Aorta (tissue), 5 donors: ENCODE measurements around the gene EDEM1. TPM values are rescaled to one million over a fixed set of nuclear protein-coding genes. Genes with fewer than 3 reads are reported as not detected.

Source experiments
- ATAC-seq: fragments of 200-7000 bp; cut with Tn5 transposase; one replicate; pipeline ENCODE4 v1.9.1; 2022; ENCODE audit warnings: moderate library complexity; ENCODE audit not compliant: low FRiP score
- DNase-seq, 2 donors: peaks; one replicate each; pipeline ENCODE4 v3.0.0-alpha.2; 2020
- H3K27ac ChIP-seq, 2 donors: one replicate each; pipeline ENCODE4 v1.5.1; 2013; ENCODE audit warnings: low read length in 2 of 2, mild to moderate bottlenecking in 2 of 2, moderate library complexity in 2 of 2, control low read depth in 1 of 2, inconsistent platforms in 1 of 2, low read depth in 1 of 2
- H3K27me3 ChIP-seq, 2 donors: one replicate each; pipeline ENCODE4 v1.6.1; 2013; ENCODE audit warnings: control low read depth in 1 of 2, low read length in 1 of 2, mild to moderate bottlenecking in 1 of 2, moderate library complexity in 1 of 2; ENCODE audit not compliant: insufficient read depth in 2 of 2, control insufficient read depth in 1 of 2
- H3K36me3 ChIP-seq, 2 donors: one replicate each; pipeline ENCODE4 v1.6.1; 2013; ENCODE audit warnings: control low read depth in 1 of 2, low read length in 1 of 2, mild to moderate bottlenecking in 1 of 2; ENCODE audit not compliant: insufficient read depth in 2 of 2, control insufficient read depth in 1 of 2
- H3K4me1 ChIP-seq, 2 donors: one replicate each; pipeline ENCODE4 v1.6.1; 2013; ENCODE audit warnings: low read length in 2 of 2, control low read depth in 1 of 2, mild to moderate bottlenecking in 1 of 2, moderate library complexity in 1 of 2; ENCODE audit not compliant: insufficient read depth in 2 of 2, control insufficient read depth in 1 of 2
- H3K4me3 ChIP-seq, 2 donors: one replicate each; pipeline ENCODE4 v1.5.1; 2013; ENCODE audit warnings: low read length in 2 of 2, control low read depth in 1 of 2, mild to moderate bottlenecking in 1 of 2
- H3K9me3 ChIP-seq: one replicate; pipeline ENCODE4 v1.6.1; 2013; ENCODE audit warnings: mild to moderate bottlenecking, low read length; ENCODE audit not compliant: control insufficient read depth
- WGBS, 2 donors: extraction: QIAGEN DNeasy Blood & Tissue Kit; methylation state at CpG; one replicate each; pipeline ENCODE4 v1.1.7; 2013; 5-methylcytosine and 5-hydroxymethylcytosine counted together
- intact Hi-C, 2 donors: fragments of 100-400 bp; cut with DNase I; formaldehyde crosslinking; loops; one replicate each; pipeline versions ENCODE4 v1.14.2 to v1.15.0; 2022
- long read RNA-seq, 2 donors: library from polyadenylated mRNA; unstranded; transcript quantifications; one replicate each; pipeline ENCODE4 v2.0.0, GENCODE V29; 2020 to 2021
- polyA plus RNA-seq, 2 donors: library from polyadenylated mRNA; stranded (reverse); fragments of 200-250 nt; gene quantifications; one replicate each; pipeline ENCODE4 v1.2.3, GENCODE V29; 2013
- total RNA-seq, 2 donors: library from RNA; stranded (reverse); fragmentation: NEBNext Ultra II Directional; extraction: Animal tissue kit (Norgen Biotek cat#: 25700); gene quantifications; one replicate each; pipeline ENCODE4 v1.2.1, GENCODE V29; 2021
- donor health status: healthy with polysubstance abuse.
- donor health status: Bipolar disorder and iron deficiency.
- donor health status: DM: no; HTN: no; CAD: no.
- donor health status: DM: no; HTN: no; CAD: no.
- donor health status: DM: yes; HTN: yes; CAD: no.

EDEM1 gene
- total RNA-seq (10 to 100 TPM; 34.4 to 37.9 TPM), polyA plus RNA-seq (1 to 10 TPM; 4.0 to 7.8 TPM)
- long read RNA-seq, donor 1, partial matches to known transcripts, result 0 of 5 reads
- long read RNA-seq, donor 1, other reads (novel, unspliced or antisense), result 5 of 5 reads
- long read RNA-seq, donor 2, full-length matches to known transcripts, result 2 of 6 reads
- long read RNA-seq, donor 2, partial matches to known transcripts, result 2 of 6 reads
- long read RNA-seq, donor 2, other reads (novel, unspliced or antisense), result 2 of 6 reads

DNA sequence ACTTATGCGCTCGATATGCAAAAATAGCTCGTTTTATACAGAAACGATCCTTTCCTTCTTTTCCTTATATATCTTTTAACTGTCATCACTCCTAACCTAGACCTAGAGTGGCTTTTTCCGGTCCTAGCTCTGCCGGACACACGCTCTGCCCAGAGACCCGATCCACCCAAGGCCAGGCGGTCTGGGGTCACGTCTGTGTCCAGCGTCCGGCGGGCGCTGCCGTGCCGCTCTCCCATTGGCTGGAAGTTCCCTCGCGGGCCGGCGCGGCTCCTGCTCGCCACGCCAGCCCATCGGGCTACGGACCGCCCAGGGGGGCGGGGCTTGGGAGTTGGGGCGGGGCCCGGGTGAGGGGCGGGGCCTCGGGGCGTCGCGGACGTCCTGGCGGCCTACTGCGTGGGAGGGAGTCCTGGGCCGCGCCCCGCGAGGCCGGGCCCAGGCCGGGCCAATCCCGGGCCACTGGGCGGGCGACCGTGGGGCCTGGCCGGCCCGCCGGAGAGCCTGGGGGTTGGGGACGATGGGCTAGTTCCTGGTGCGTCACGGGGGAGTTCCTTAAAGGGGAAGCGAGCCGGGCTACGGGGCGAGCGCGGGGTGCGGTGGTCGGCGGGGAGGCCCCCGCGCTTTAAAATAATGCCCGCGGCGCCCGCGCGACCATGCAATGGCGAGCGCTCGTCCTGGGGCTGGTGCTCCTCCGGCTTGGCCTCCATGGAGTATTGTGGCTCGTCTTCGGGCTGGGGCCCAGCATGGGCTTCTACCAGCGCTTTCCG is at the start of gene EDEM1:
TSS of gene EDEM1 (plus strand) at position 552 of the 764 bp plus-strand sequence. CDS start at position 651, 99 bp downstream.
- intact Hi-C loops, result loop anchor here (1.0 to 5.0 kb wide), 2 partner anchors 65 kb away; partner anchors contain the start of gene ARL8B (in 2 of the 2)
- Histone ChIP-seq H3K9me3 (no peaks in the 10 kb centered on the region), H3K36me3 (no peaks in the 10 kb centered on the region), H3K4me3 (peak within 1 kb of the TSS; percentile 41 to 99), H3K27me3 (no peaks in the 10 kb centered on the region), H3K27ac (peak within 1 kb of the TSS; percentile 32 to 64), H3K4me1 (peaks cover 3 to 6% of the 10 kb centered on the region in 2 donors)
- DNase-seq (peak; percentile 97 to 98), ATAC-seq (peak; percentile 99)
- 0 to 1% methylated on average over 64 to 78 of the region's 78 CpGs for WGBS, 2 donors

DNA sequence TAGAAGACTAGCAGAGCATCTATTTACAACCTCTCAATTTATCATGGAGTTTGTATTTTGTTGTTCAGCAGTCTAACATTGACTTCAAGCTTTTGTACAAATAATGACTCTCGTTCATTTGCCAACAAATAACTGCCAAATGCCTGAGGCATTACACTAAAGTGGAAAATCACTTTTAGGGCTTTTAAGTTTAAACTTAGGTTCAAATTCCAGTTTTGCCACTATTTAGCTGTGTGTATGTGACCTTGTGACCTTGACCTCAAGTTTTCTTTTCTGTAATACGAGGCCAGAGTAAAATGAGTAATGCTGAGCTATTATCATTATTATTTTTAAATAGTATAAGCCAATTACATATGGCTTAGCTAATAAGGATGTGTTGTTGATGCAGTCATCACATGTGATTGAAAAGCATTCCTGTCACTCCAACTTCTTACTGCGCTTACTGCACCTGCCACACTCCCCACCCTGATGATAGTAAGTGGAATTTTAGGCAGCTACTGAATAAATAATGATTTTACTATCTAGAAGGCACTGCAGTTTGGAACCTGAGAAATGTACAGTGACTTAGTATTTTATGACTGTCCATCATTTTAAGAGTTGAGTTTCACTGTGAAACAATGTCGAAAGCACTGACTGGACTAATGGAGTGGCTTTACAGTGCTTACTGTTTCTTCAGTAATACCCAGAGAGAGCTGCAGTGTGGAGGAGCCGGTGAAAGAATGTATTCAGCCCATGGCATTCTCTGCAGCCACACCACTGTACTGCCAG is 49.1 kb upstream of the EDEM1 start:
- no peaks in the 10 kb centered on the region for H3K9me3 ChIP-seq
- intact Hi-C loops, result no loop called here
- DNase-seq, result no peak
- WGBS, 2 donors, result 14 to 18% methylated on average over 5 of the region's 5 CpGs
- no peak overlapping the region for H3K27ac ChIP-seq
- H3K4me1 ChIP-seq, result peaks cover 5 to 24% of the 10 kb centered on the region in 2 donors
- ATAC-seq, result no peak
- H3K36me3 ChIP-seq, result no peaks in the 10 kb centered on the region
- no peak overlapping the region for H3K4me3 ChIP-seq
- H3K27me3 ChIP-seq, result no peaks in the 10 kb centered on the region

DNA sequence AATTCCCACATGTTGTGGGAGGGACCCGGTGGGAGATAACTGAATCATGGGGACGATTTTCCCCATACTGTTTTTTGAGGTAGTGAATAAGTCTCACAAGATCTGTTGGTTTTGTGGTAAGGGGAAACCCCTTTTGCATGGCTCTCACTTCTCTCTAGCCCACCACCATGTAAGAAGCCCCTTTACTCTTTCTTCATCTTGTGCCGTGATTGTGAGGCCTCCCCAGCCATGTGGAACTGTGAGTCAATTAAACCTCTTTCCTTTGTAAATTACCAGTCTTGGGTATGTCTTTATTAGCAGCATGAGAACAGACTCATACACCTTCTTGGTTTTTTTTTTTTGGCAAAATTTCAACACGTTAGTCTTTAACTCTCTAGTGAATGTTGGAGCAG is 47.3 kb upstream of the EDEM1 start:
- no peaks in the 10 kb centered on the region for H3K36me3 ChIP-seq
- WGBS, 2 donors, result 82 to 92% methylated on average over 4 of the region's 4 CpGs
- peaks cover 5 to 27% of the 10 kb centered on the region in 2 donors for H3K4me1 ChIP-seq
- ATAC-seq, result no peak
- H3K27me3 ChIP-seq, result no peaks in the 10 kb centered on the region
- H3K9me3 ChIP-seq, result no peaks in the 10 kb centered on the region
- intact Hi-C loops, result no loop called here
- no peak for DNase-seq
- no peak overlapping the region for H3K4me3 ChIP-seq
- H3K27ac ChIP-seq, result no peak overlapping the region

DNA sequence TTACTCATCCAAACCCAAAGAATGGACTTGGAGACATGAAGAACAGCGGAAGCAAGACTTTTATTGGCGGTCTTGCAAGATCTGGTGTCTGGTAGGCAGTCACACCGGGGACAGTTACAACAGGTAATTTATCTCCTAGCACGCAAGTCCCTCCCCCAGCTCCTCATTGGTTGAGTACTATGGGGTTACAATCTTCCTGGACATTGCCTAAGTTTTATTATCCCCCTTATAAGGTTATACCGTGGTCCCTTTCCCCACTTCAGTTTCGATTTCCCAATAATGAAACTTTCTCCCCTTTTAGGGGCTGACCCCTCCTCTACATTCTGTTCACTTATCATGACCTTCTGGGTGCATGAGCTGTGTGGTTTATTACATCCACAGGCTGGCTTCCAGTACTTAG is 46.7 kb upstream of the EDEM1 start:
- intact Hi-C loops, result no loop called here
- Histone ChIP-seq H3K27ac (no peak overlapping the region), H3K9me3 (no peaks in the 10 kb centered on the region), H3K4me3 (no peak overlapping the region), H3K36me3 (no peaks in the 10 kb centered on the region), H3K27me3 (no peaks in the 10 kb centered on the region), H3K4me1 (peaks cover 5 to 27% of the 10 kb centered on the region in 2 donors)
- DNase-seq, result no peak
- WGBS, 2 donors, result 96 to 99% methylated on average over 6 of the region's 6 CpGs
- ATAC-seq, result no peak

DNA sequence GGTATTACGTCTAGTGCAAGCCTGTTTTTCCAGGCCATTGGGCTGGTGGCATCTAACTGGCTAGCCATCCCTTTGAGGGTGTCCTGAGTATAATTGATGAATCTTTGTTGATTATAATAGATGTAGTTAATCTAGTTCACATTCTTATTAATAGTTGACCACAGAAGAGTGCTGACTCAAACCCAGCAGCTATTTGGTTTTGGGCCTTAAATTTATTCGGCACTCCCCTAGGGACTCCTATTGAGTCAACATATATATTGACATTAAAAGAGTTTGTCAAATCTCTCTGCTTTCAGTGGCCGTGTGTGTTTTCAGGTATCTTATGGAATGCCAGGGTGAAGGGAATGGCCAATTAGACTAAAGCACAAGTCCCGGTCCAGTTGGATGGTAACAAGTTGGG is 45.7 kb upstream of the EDEM1 start:
- H3K36me3 ChIP-seq, result no peaks in the 10 kb centered on the region
- ATAC-seq (no peak), DNase-seq (no peak)
- 93 to 97% methylated on average over 4 of the region's 4 CpGs for WGBS, 2 donors
- intact Hi-C loops, result no loop called here
- H3K4me3 ChIP-seq, result no peak overlapping the region
- H3K27ac ChIP-seq, result no peak overlapping the region
- H3K27me3 ChIP-seq, result no peaks in the 10 kb centered on the region
- no peaks in the 10 kb centered on the region for H3K9me3 ChIP-seq
- peaks cover 5 to 27% of the 10 kb centered on the region in 2 donors for H3K4me1 ChIP-seq

DNA sequence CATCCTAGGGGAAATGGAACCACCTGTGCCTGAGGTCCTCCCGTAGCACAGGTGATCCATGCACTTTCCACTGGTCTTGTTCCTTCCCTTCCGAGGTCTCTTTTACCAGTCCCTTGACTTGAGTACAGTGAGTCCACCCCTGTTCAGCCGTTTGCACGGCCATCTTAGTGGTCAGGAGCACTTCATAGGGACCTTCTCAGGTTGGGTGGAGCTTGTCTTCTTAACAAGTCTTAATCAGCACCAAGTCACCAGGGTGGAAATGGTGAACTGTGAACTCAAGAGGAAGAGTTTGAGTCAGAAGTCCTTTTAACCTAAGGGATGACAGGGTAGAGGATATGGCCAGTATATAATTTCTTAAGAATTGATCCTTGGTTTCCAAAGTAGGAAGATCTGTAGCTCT is 44.0 kb upstream of the EDEM1 start:
- DNase-seq (no peak), ATAC-seq (no peak)
- H3K36me3 ChIP-seq, result no peaks in the 10 kb centered on the region
- no peaks in the 10 kb centered on the region for H3K9me3 ChIP-seq
- no peaks in the 10 kb centered on the region for H3K27me3 ChIP-seq
- WGBS, 2 donors, result 98% methylated on average over 4 of the region's 4 CpGs
- intact Hi-C loops, result no loop called here
- no peak overlapping the region for H3K4me3 ChIP-seq
- H3K4me1 ChIP-seq, result peaks cover 2 to 20% of the 10 kb centered on the region in 2 donors
- H3K27ac ChIP-seq, result no peak overlapping the region

DNA sequence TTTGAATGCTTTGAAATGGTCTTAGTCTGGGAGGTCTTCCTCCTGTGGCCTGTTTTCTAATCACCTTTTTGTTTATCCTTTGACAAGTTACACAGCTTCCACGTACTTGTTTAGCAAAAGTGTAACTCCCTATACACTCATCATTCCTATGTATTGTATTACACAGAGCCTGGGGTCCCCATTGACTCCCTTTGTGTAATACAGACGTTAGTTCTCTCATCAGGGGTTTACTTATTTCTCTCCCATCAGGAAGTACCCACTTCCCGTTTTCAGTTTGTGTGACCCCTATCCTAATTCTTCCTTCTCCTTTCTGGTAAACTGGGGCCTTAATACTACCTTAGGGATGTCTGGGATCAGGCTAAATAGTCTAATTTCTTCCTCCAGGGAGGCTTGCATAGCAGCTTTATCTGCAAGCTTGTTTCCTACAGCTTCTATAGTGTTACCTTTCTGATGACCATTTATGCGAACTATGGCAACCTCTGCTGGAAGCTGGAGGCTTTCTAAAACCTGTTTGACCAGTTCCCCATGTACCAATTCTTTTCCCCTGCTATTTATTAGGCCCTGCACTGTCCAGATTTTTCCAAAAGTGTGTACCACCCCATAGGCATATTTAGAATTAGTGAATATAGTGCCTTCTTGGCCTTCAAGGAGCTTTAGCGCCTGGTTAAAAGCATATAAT is 43.1 kb upstream of the EDEM1 start:
- H3K27me3 ChIP-seq, result no peaks in the 10 kb centered on the region
- H3K9me3 ChIP-seq, result no peaks in the 10 kb centered on the region
- intact Hi-C loops, result no loop called here
- peaks cover 0 to 11% of the 10 kb centered on the region in 2 donors for H3K4me1 ChIP-seq
- no peak overlapping the region for H3K4me3 ChIP-seq
- no peaks in the 10 kb centered on the region for H3K36me3 ChIP-seq
- no peak overlapping the region for H3K27ac ChIP-seq
- DNase-seq (no peak), ATAC-seq (no peak)
- 94 to 95% methylated on average over 5 of the region's 5 CpGs for WGBS, 2 donors

DNA sequence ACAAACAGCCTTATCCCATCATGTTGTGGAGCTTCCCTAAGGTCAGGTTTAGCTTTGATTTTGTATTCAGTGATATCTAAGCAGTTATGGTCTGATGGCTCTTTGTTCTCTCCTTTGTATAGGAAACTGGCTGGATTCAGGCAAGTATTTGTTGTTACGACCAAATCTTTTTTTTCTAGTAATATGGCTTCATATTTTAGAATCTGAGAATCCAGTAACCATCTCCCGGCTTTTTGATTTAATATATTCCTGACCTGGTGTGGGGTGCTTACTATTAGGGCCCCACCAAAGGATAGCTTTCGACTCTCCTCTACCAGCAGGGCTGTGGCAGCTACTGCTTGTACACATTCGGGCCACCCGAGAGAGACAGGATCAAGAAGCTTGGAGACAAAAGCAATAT is 42.4 kb upstream of the EDEM1 start:
- no peaks in the 10 kb centered on the region for H3K9me3 ChIP-seq
- no peak for ATAC-seq
- intact Hi-C loops, result no loop called here
- H3K27me3 ChIP-seq, result no peaks in the 10 kb centered on the region
- no peaks in the 10 kb centered on the region for H3K36me3 ChIP-seq
- H3K27ac ChIP-seq, result no peak overlapping the region
- WGBS, 2 donors, result 95 to 96% methylated on average over 5 of the region's 5 CpGs
- H3K4me1 ChIP-seq, result peaks cover 0 to 7% of the 10 kb centered on the region in 2 donors
- no peak overlapping the region for H3K4me3 ChIP-seq
- DNase-seq, result no peak
